H9 (cell line): ENCODE measurements around the gene OSBPL9. TPM values are rescaled to one million over a fixed set of nuclear protein-coding genes. Genes with fewer than 3 reads are reported as not detected.

Source experiments
- DNase-seq: peaks from one replicate; pipeline ENCODE4 v3.0.0-alpha.2; 2017
- H2AFZ ChIP-seq: one replicate; pipeline ENCODE4 v1.6.1; 2013; ENCODE audit warnings: mild to moderate bottlenecking, low read length, control low read depth, moderate library complexity
- H2AK5ac ChIP-seq: 2 replicates; pipeline ENCODE4 v1.6.1; 2013; ENCODE audit warnings: low read length, control low read depth, mixed read lengths; ENCODE audit not compliant: insufficient read length
- H2BK120ac ChIP-seq: one replicate; pipeline ENCODE4 v1.6.1; 2013; ENCODE audit warnings: low read depth, mild to moderate bottlenecking, low read length, control low read depth, inconsistent platforms; ENCODE audit not compliant: poor library complexity, severe bottlenecking
- H2BK12ac ChIP-seq: 2 replicates; pipeline ENCODE4 v1.6.1; 2013; ENCODE audit warnings: low read length, control low read depth, mixed read lengths, low read depth; ENCODE audit not compliant: insufficient read length
- H2BK15ac ChIP-seq: 2 replicates; pipeline ENCODE4 v1.6.1; 2013; ENCODE audit warnings: low read depth, low read length, control low read depth
- H2BK20ac ChIP-seq: one replicate; pipeline ENCODE4 v1.6.1; 2013; ENCODE audit warnings: low read depth, mild to moderate bottlenecking, low read length, control low read depth, inconsistent platforms; ENCODE audit not compliant: poor library complexity, severe bottlenecking
- H2BK5ac ChIP-seq: 2 replicates; pipeline ENCODE4 v1.6.1; 2013; ENCODE audit warnings: low read length, control low read depth, mixed read lengths; ENCODE audit not compliant: insufficient read length
- H3K14ac ChIP-seq: 2 replicates; pipeline ENCODE4 v1.6.1; 2013; ENCODE audit warnings: low read length, control low read depth; ENCODE audit not compliant: insufficient read depth
- H3K18ac ChIP-seq: 2 replicates; pipeline ENCODE4 v1.6.1; 2013; ENCODE audit warnings: low read depth, mild to moderate bottlenecking, mixed read lengths, low read length, control low read depth; ENCODE audit not compliant: insufficient read length
- H3K23ac ChIP-seq: 2 replicates; pipeline ENCODE4 v1.6.1; 2013; ENCODE audit warnings: low read length, control low read depth, mixed read lengths, low read depth; ENCODE audit not compliant: insufficient read length
- H3K23me2 ChIP-seq: 2 replicates; pipeline ENCODE4 v1.6.1; 2013; ENCODE audit warnings: low read depth, mild to moderate bottlenecking, mixed read lengths, low read length, control low read depth; ENCODE audit not compliant: insufficient read length, poor library complexity, severe bottlenecking
- H3K27ac ChIP-seq: 2 replicates; pipeline ENCODE4 v1.5.1; 2013; ENCODE audit warnings: low read length, control low read depth, mixed read lengths, low read depth; ENCODE audit not compliant: insufficient read length
- H3K27me3 ChIP-seq: 2 replicates; pipeline ENCODE4 v1.6.1; 2013; ENCODE audit warnings: low read length, control low read depth, inconsistent platforms; ENCODE audit not compliant: insufficient read depth
- H3K4ac ChIP-seq: 2 replicates; pipeline ENCODE4 v1.6.1; 2013; ENCODE audit warnings: low read depth, mild to moderate bottlenecking, control low read depth, inconsistent platforms, low read length, moderate library complexity
- H3K4me1 ChIP-seq: 2 replicates; pipeline ENCODE4 v1.6.1; 2013; ENCODE audit warnings: low read length, control low read depth, inconsistent platforms; ENCODE audit not compliant: insufficient read depth
- H3K4me2 ChIP-seq: 2 replicates; pipeline ENCODE4 v1.6.1; 2013; ENCODE audit warnings: low read length, control low read depth, mixed read lengths; ENCODE audit not compliant: insufficient read length, insufficient read depth
- H3K56ac ChIP-seq: 2 replicates; pipeline ENCODE4 v1.6.1; 2013; ENCODE audit warnings: low read depth, mild to moderate bottlenecking, mixed read lengths, low read length, control low read depth; ENCODE audit not compliant: insufficient read length
- H3K79me1 ChIP-seq: 2 replicates; pipeline ENCODE4 v1.6.1; 2013; ENCODE audit warnings: low read depth, mild to moderate bottlenecking, moderate library complexity, low read length, control low read depth, inconsistent platforms; ENCODE audit not compliant: insufficient read depth, poor library complexity, severe bottlenecking
- H3K79me2 ChIP-seq: 2 replicates; pipeline ENCODE4 v1.6.1; 2013; ENCODE audit warnings: low read length, control low read depth, inconsistent platforms; ENCODE audit not compliant: insufficient read depth
- H3K9ac ChIP-seq: 2 replicates; pipeline ENCODE4 v1.6.1; 2013; ENCODE audit warnings: low read length, control low read depth, mixed read lengths; ENCODE audit not compliant: insufficient read length; ENCODE audit errors: extremely low read depth
- H3K9me3 ChIP-seq: one replicate; pipeline ENCODE4 v1.6.1; 2013; ENCODE audit warnings: low read depth, low read length, inconsistent platforms; ENCODE audit not compliant: control insufficient read depth
- H3T11ph ChIP-seq: one replicate; pipeline ENCODE4 v1.6.1; 2013; ENCODE audit warnings: mild to moderate bottlenecking, low read length, control low read depth, inconsistent platforms
- H4K20me1 ChIP-seq: one replicate; pipeline ENCODE4 v1.6.1; 2013; ENCODE audit not compliant: control insufficient read depth, insufficient read length, insufficient read depth
- H4K5ac ChIP-seq: 2 replicates; pipeline ENCODE4 v1.6.1; 2013; ENCODE audit warnings: low read depth, mild to moderate bottlenecking, mixed read lengths, low read length, control low read depth; ENCODE audit not compliant: insufficient read length
- H4K8ac ChIP-seq: replicated peaks from 2 replicates; pipeline ENCODE4 v1.6.1; 2013; ENCODE audit warnings: low read length, control low read depth, mixed read lengths, low read depth; ENCODE audit not compliant: insufficient read length
- H4K91ac ChIP-seq: 2 replicates; pipeline ENCODE4 v1.6.1; 2013; ENCODE audit warnings: low read depth, mild to moderate bottlenecking, moderate library complexity, mixed read lengths, low read length, control low read depth; ENCODE audit not compliant: insufficient read length
- H3K27ac Mint-ChIP-seq, 3 experiments: 2 replicates in 2 of 3; 3 replicates in 1 of 3; pipeline ENCODE4 v1.8.0; 2020 to 2021; ENCODE audit warnings: mixed read lengths in 3 of 3, mild to moderate bottlenecking in 1 of 3, moderate library complexity in 1 of 3
- H3K27me3 Mint-ChIP-seq: 2 replicates; pipeline ENCODE4 v1.8.0; 2021; ENCODE audit warnings: low read depth, mild to moderate bottlenecking, moderate library complexity, mixed read lengths
- H3K36me3 Mint-ChIP-seq, 3 experiments: 2 replicates in 2 of 3; 3 replicates in 1 of 3; pipeline ENCODE4 v1.8.0; 2020 to 2021; ENCODE audit warnings: low read depth in 3 of 3, mixed read lengths in 3 of 3; ENCODE audit not compliant: insufficient read depth in 1 of 3
- H3K4me1 Mint-ChIP-seq, 2 experiments: 2 replicates each; pipeline ENCODE4 v1.8.0; 2020; ENCODE audit warnings: mixed read lengths in 2 of 2
- H3K4me3 Mint-ChIP-seq, 2 experiments: 2 replicates in 1 of 2; 3 replicates in 1 of 2; pipeline ENCODE4 v1.8.0; 2020 to 2021; ENCODE audit warnings: mild to moderate bottlenecking in 2 of 2, mixed read lengths in 2 of 2, moderate library complexity in 1 of 2
- H3K9me3 Mint-ChIP-seq, 2 experiments: 2 replicates in 1 of 2; 3 replicates in 1 of 2; pipeline ENCODE4 v1.8.0; 2020; ENCODE audit warnings: mild to moderate bottlenecking in 2 of 2, mixed read lengths in 2 of 2, moderate library complexity in 1 of 2
- WGBS: extraction: QIAGEN DNeasy Blood & Tissue Kit; methylation state at CpG from one replicate; pipeline ENCODE4 v1.1.7; 2013; ENCODE audit warnings: missing lambda C conversion rate, low lambda C conversion rate, mixed read lengths; ENCODE audit not compliant: insufficient read length; ENCODE audit errors: extremely low coverage; 5-methylcytosine and 5-hydroxymethylcytosine counted together
- total RNA-seq: library from RNA; stranded (reverse); gene quantifications from 2 replicates; pipeline ENCODE4 v1.2.1, GENCODE V29; 2021
- TF ChIP-seq, protein P1 (sequence below): fragments of 200-600 bp; sonication (generic); conservative IDR thresholded peaks from 3 replicates; pipeline ENCODE4 v1.8.0; 2021; ENCODE audit warnings: antibody characterized with exemption, mild to moderate bottlenecking

The OSBPL9 gene
- total RNA-seq, 1 experiment from 2014 or later = 76.7 TPM

DNA sequence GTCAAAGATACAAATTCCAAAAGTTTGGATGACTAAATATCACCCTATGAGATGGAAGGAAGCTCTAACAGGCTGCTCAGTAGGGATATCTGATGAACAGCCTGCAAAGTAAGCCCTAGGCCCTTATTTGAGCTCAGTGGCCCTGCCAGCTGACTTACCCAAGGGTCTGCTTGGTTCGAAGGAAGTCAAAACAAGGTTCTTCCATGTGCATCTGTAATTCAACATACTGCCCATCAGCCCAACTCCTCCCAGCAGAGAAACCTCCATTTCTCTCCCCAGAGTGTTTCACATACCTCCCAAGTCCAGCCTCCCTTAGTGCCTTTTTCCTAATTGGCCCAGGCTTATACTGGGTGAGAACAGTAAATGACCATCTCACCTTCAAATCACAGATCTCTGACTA, 175.0 kb downstream of the OSBPL9 start:
- H3K27ac Mint-ChIP-seq = peak overlapping the region in 1 of 3 experiments; percentile 60; a peak in 2 of 7 replicates
- H4K8ac ChIP-seq = no peak overlapping the region
- no peak overlapping the region for H3K56ac ChIP-seq
- H2AK5ac ChIP-seq = no peak overlapping the region
- H3K36me3 Mint-ChIP-seq = peaks cover 36 to 84% (median 73%) of the 10 kb centered on the region in 3 experiments; a peak in 6 of 7 replicates
- no peak overlapping the region for H3K4me2 ChIP-seq
- H2BK120ac ChIP-seq = no peak overlapping the region
- no peak overlapping the region for H3K4me3 Mint-ChIP-seq
- H3K79me2 ChIP-seq = no peaks in the 10 kb centered on the region
- H3K4ac ChIP-seq = no peak overlapping the region
- H3K18ac ChIP-seq = no peak overlapping the region
- no peaks in the 10 kb centered on the region for H4K20me1 ChIP-seq
- H3K4me1 Mint-ChIP-seq = no peaks in the 10 kb centered on the region
- no peak overlapping the region for H3T11ph ChIP-seq
- H3K27ac ChIP-seq = no peak overlapping the region
- WGBS = no CpG with 5 or more reads among the region's 1 CpG
- H3K23ac ChIP-seq = no peak overlapping the region
- TF ChIP-seq, protein P1, sequence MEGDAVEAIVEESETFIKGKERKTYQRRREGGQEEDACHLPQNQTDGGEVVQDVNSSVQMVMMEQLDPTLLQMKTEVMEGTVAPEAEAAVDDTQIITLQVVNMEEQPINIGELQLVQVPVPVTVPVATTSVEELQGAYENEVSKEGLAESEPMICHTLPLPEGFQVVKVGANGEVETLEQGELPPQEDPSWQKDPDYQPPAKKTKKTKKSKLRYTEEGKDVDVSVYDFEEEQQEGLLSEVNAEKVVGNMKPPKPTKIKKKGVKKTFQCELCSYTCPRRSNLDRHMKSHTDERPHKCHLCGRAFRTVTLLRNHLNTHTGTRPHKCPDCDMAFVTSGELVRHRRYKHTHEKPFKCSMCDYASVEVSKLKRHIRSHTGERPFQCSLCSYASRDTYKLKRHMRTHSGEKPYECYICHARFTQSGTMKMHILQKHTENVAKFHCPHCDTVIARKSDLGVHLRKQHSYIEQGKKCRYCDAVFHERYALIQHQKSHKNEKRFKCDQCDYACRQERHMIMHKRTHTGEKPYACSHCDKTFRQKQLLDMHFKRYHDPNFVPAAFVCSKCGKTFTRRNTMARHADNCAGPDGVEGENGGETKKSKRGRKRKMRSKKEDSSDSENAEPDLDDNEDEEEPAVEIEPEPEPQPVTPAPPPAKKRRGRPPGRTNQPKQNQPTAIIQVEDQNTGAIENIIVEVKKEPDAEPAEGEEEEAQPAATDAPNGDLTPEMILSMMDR = no peak
- H3K27me3 ChIP-seq = no peaks in the 10 kb centered on the region
- H2BK5ac ChIP-seq = no peak overlapping the region
- H2BK12ac ChIP-seq = no peak overlapping the region
- H3K4me1 ChIP-seq = no peaks in the 10 kb centered on the region
- H3K79me1 ChIP-seq = no peaks in the 10 kb centered on the region
- no peaks in the 10 kb centered on the region for H3K27me3 Mint-ChIP-seq
- no peaks in the 10 kb centered on the region for H3K9me3 ChIP-seq
- H4K91ac ChIP-seq = no peak overlapping the region
- no peak overlapping the region for H3K14ac ChIP-seq
- no peak overlapping the region for H2BK20ac ChIP-seq
- no peak overlapping the region for H3K9ac ChIP-seq
- H4K5ac ChIP-seq = no peak overlapping the region
- H2BK15ac ChIP-seq = no peak overlapping the region
- H3K9me3 Mint-ChIP-seq = no peaks in the 10 kb centered on the region
- DNase-seq = no peak
- no peak overlapping the region for H2AFZ ChIP-seq
- H3K23me2 ChIP-seq = no peaks in the 10 kb centered on the region
